ENCODE results near the gene HLA-DQB1. TPM values are rescaled to one million over a fixed set of nuclear protein-coding genes. Genes with fewer than 3 reads are reported as not detected.
"Not testable (repeated sequence)": the region's sequence is repeated elsewhere in the genome, so short reads cannot be mapped to it uniquely, and the experiment has no call there.

The HLA-DQB1 gene
- polyA plus RNA-seq, 4 donors, result 3.8 to 11.9 (median 7.3) TPM

DNA sequence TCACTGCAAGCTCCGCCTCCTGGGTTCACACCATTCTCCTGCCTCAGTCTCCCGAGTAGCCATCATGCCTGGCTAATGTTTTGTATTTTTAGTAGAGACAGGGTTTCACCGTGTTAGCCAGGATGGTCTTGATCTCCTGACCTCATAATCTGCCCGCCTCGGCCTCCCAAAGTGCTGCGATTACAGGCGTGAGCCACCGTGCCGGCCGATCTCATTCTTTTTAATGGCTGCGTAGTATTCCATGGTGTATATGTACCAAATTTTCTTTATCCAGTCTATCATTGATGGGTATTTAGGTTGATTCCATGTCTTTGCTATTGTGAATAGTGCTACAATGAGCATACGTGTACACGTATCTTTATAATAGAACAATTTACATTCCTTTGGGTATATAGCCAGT lies 36.7 kb downstream of the HLA-DQB1 start:
- DNase-seq (ENCODE audit: low read depth in 4 of 4, low spot score in 2 of 4), result not testable (repeated sequence)

DNA sequence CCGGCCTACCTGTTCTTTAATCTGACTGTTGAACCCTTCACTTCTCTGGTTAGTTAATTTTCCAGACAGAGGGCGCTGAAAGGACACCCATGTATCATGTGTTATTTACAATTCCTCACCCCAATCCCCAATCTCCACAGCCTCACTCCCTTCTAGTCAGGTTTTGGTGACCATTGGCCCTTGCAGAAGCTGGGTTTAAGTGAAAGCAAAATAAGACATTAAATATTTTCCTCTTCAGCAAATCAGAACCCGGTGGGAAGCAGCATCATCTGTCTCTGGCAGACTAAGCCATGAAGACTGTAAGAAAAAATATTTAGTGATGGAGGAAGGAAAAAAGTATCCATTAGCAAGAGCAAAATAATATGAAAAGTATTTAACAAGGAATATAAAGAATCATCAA lies 38.6 kb downstream of the HLA-DQB1 start:
- no peak for DNase-seq (ENCODE audit: low read depth in 4 of 4, low spot score in 2 of 4)

DNA sequence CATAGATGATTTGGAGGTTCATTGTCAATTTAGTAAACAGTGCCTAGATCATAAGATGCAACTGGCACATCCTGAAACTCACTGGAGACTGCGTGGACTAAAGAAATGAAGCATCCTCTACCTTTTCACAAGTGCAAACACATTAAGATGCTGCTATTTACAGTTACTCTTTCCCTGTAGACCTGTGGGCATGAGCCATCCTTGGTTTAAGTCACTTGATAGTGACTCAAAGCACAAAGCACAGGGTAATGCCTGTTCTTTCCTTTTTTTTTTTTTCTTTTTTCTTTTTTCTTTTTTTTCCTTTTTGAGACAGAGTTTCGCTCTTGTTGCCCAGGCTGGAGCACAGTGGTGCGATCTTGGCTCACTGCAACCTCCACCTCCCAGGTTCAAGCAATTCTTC lies 39.2 kb downstream of the HLA-DQB1 start:
- DNase-seq (ENCODE audit: low read depth in 4 of 4, low spot score in 2 of 4), result no peak

DNA sequence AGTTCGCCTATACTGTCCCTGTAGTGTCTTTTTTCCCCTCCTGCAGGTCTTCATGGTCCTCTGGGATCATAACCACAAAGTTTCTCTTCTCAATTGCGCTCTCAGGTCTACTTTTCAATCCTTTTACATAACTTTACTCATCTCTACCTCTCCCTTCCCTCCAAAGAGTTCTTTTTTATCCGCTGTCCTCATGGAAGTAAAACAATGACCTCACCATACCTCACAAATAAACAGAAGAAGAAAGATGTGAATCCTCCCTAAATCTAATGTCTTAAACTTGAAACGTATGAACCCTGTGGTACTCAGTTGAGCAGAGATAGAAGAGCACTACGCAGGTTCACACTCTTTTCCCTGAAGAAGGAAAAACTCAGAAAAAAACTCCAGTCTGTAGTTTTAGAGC lies 41.3 kb downstream of the HLA-DQB1 start:
- DNase-seq (ENCODE audit: low read depth in 4 of 4, low spot score in 2 of 4), result no peak

DNA sequence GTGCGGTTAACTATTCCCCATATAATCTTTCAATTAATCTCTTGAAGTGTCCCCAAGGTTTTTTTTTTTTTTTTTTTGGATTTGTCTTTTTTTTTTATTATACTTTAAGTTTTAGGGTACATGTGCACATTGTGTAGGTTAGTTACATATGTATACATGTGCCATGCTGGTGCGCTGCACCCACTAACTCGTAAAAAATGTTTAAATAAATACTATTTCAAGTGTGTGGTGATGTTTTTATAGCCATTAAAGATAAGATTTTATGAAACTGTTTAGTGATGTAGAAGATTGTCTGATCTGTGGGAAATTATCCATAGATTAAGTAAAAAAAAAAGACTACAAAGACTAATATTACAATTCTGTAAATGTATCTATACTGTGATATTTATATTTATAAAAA lies 41.9 kb downstream of the HLA-DQB1 start:
- no peak for DNase-seq (ENCODE audit: low read depth in 4 of 4, low spot score in 2 of 4)

DNA sequence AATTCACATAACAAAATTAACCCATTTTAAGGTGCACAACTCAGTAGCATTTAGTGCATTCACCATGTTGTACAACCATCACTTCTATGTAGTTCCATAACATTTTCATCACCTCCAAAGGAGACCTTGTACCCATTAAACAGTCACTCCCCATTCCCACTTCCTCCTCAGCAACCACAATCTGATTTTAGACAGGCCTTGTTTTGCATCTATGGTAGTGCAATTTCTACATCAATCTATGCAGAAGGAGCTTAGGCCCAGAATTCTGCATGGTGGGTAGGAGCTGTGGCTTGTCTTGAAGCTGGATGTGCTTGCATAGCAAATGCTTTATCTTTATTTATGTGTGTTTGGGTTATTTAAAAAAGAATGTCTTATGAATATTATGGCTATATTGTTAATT lies 42.8 kb downstream of the HLA-DQB1 start:
- DNase-seq (ENCODE audit: low read depth in 4 of 4, low spot score in 2 of 4), result no peak

DNA sequence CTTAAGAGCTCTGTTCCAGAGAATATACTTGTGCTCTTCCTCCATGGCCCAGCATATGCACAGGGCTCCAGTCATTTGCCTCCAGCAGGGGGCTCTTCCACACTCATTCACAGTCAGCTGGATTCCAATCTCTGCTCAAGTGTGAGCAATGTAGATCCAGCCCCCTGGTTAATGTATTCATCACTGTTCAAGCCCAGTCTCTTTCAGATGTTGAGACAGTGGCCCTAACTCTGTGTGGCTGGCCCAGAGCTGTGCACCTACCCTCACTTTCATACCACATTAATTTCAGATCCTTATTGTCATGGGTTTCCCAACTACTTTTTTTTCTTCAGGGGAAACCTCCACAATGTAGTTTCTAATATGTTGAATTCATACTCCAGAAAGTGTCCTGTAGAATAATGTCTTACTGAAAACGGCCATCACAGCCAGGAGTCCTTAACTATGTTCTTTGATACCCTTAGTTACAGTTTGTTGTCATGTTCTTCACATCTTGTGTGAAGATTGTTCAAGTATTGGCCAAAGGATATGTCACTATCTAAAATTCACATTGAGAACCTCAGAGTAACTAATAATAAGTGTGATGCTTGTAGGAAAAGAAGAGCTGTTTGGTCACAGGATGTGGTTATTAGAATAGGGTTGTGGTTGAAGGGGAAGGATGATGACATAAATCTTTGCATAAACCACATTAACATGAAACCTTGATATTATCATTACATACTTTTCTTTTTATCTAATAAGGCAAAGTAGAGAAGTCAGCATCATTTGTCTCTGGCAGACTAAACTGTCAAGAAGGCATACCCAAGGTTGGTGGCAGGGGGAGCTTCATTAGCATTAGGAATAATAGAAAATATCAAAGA lies 43.7 kb downstream of the HLA-DQB1 start:
- DNase-seq (ENCODE audit: low read depth in 4 of 4, low spot score in 2 of 4), result no peak

DNA sequence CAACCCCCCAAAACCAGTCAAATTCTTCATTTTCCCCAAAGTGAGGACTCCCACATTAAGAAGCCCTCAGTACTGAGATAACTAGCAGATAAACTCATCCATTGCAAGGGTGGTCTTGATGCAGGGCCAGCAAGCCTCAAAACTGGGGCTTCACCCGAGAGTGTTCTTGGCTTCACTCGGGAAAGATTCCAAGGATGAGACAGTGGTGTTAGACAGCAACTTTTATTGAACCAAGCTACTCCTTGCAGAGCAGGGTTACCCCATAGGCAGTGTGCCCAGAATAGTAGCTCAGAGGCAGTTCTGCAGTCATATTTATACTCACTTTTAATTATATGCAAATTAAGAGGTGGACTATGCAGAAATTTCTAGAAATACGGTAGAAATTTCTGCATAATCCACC lies 45.1 kb downstream of the HLA-DQB1 start:
- DNase-seq (ENCODE audit: low read depth in 4 of 4, low spot score in 2 of 4), result no peak

DNA sequence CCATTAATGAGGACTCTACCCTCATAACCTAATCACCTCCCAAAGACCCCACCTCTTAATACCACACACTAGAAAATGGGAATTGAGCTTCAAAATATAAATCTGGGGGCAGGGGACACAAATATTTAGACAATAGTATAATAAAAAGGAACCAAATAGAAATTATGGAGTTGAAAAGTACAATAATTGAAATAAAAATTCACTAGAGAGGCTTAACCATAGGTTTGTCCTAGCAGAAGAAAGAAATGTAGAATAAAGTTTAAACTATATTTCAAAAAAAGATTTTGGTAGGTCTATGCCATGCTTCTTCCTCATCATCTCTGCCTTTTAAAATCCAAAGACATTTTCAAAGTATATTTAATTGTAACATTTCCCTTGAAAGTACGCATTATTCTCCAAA lies 48.7 kb downstream of the HLA-DQB1 start:
- no peak for DNase-seq (ENCODE audit: low read depth in 4 of 4, low spot score in 2 of 4)

DNA sequence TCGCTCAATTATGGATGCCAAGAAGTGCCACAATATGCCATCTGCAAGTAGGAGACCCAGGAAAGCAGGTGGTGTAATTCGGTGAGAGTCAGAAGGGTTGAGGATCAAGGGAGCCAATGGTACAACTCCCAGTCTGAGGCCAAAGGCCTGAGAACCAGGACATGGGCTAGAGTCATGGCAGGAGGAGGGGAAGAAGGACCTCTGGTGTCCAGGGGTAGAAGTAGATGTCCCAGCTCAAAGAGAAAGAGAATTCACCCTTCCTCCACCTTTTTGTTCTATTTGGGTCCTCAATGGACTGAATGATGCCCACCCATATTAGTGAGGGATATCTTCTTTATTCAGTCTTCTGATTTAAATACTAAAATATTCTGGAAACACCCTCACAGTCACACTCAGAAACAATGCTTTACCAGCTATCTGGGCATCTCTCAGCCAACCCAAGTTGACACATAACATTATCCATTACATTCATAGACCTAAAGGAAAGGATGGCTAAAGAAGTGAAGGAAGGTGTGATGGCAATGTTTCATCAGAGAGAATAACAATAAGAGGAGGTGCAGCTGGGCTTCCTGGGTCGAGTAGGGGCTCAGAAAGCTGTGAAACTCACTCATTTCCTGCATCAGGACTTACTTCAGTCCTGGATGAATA lies 50.4 kb downstream of the HLA-DQB1 start:
- DNase-seq (ENCODE audit: low read depth in 4 of 4, low spot score in 2 of 4), result no peak

DNA sequence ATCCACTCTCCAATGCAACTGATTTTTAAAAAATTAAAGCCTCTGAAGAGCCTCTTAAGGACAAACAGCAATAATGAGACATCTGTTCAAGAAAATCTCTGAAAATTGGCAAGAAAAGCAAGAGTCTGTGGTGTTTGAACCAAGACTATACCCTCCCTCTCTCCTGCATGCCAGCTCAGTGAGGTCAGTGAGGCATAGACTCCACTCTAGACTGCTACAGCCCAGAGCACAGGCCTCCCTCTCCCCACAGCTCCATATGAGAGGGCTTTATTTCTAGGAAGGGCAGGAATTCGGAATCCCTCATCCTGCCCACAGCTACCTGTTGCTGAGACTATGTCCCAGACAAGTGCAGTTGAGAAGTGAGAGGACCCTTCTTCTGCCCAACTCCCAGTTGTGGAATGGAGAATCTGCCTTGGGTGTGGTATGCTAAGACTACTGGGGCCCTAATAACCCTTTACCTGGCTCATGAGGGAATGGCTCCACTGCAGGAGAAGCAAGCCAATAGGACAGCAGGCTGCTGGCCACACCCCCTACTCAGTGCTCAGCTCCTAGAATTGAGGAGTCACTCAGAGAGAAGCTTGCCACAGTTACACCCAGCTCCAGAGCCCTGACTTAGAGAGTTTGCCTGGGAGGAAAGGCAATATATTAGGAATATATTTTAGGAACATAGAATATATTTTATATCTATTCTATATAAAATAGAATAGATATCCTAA lies 51.9 kb downstream of the HLA-DQB1 start:
- no peak for DNase-seq (ENCODE audit: low read depth in 4 of 4, low spot score in 2 of 4)

DNA sequence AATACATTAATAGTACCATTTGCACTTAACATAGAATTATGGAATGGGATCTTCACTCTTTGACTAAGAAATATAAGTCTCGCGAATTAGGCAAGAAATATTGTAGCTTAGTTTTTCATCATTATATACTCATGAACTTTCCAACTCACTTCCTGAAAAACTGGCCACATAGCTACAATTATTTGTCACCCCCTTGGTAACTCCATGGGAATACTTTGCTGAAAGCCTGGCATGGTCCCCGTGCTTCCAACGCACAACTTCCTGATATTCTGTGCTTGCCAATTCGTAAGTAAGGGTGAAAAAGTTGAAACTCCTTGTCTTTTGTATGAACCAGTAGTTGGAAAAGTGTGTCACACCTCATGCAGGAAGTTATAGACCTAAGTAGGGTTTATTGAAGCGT lies 53.0 kb downstream of the HLA-DQB1 start:
- no peak for DNase-seq (ENCODE audit: low read depth in 4 of 4, low spot score in 2 of 4)

DNA sequence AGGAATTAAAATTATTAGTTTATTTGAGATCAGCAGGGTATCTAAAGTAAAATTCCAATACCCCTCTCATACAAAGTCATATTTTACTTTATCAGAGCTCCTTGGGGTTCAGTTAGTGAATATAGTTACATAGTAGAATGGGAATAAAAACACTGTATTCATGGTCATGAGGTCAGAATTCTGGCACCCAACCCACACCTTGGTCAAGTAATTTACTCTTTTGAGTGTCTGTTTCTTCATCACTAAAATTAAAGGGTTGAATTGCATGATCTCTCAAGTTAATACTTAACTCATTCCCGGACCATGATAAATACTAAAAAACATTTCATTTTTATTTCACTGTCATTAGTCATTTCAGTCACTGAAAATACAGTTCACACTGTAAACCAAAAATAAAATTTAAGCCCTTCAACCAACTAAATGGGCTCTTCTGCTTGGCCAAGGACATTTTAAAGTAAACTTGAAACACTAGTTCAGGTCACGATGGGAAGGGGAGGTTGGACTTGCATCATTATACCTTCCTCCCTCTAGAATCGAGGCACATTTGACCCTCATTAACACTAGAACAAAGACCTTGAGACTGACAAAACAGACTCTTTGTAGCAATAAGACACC lies 55.7 kb downstream of the HLA-DQB1 start:
- DNase-seq (ENCODE audit: low read depth in 4 of 4, low spot score in 2 of 4), result no peak

DNA sequence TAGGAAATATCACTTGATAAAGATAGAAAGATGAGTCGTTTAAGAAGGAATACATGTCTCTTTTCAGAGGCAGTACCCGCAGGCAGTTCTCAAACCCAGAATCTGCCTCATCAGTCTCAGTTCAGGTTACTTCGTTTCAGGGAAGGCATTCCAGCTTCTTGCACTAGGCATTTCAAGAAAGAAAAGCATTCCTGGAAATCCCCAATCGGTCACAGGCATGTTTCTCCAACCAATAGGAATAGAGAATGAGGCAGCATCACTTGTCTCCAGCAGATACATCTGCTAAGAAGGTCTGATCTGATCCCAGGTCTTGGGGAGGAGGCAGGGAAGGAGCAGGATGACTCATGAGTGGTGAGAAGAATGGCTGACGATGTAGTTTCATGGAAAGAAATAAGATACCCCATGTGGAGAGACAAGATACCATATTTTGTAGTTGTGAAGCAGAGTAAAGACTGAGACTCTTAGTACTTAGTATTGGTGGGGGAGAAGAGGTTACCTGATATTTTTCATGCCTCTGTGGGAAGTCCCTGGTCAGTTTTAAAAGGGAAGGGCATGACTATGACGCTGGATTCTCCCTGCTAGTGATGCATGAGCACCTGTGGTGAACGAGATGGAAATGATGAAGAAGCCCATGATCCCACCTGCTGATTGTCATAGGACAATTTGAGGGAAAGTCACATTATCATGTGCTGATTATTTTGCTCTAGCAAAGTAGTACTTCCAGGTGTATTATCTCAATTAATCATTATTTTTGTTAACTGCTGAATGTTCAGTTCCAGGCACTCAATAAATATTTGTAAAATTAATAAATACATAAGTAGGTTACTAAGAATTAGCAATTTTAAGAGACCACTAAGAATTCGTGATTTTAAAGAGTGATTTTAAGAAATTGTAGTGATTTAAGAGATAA lies 56.5 kb downstream of the HLA-DQB1 start:
- DNase-seq (ENCODE audit: low read depth in 4 of 4, low spot score in 2 of 4), result peak; percentile 72 to 82 (median 79)

Other genes with a start within 250 kb of the HLA-DQB1 start
- 100 to 1,000 TPM in 1 of 4 donors, 10 to 100 TPM in 3; 52.7 to 119 (median 80.0) TPM for gene HLA-DRA, start 226.8 kb downstream of the HLA-DQB1 start, polyA plus RNA-seq (ENCODE audit: insufficient read length in 4 of 4)
- 10 to 100 TPM in 3 of 4 donors, 1 to 10 TPM in 1; 8.3 to 46.3 (median 13.8) TPM for gene HLA-DRB5, start 136.4 kb downstream of the HLA-DQB1 start, polyA plus RNA-seq (ENCODE audit: insufficient read length in 4 of 4)
- 10 to 100 TPM; 23.8 to 58.8 (median 50.9) TPM for gene HLA-DRB1, start 76.8 kb downstream of the HLA-DQB1 start, polyA plus RNA-seq (ENCODE audit: insufficient read length in 4 of 4)
- 1 to 10 TPM; 2.6 to 5.7 (median 3.8) TPM for gene HLA-DQA1, start 29.3 kb downstream of the HLA-DQB1 start, polyA plus RNA-seq (ENCODE audit: insufficient read length in 4 of 4)
- under 1 TPM in 2 of 4 donors, not detected in 2; 0.16 to 0.21 TPM for gene HLA-DQA2, start 74.7 kb upstream of the HLA-DQB1 start, polyA plus RNA-seq (ENCODE audit: insufficient read length in 4 of 4)
- 1 to 10 TPM in 3 of 4 donors, not detected in 1; 1.0 to 1.6 (median 1.2) TPM for gene HLA-DQB2, start 96.9 kb upstream of the HLA-DQB1 start, polyA plus RNA-seq (ENCODE audit: insufficient read length in 4 of 4)
- under 1 TPM in 3 of 4 donors, not detected in 1; 0.14 to 0.21 (median 0.17) TPM for gene HLA-DOB, start 150.3 kb upstream of the HLA-DQB1 start, polyA plus RNA-seq (ENCODE audit: insufficient read length in 4 of 4)
- 10 to 100 TPM; 12.6 to 17.4 (median 13.1) TPM for gene TAP2, start 172.1 kb upstream of the HLA-DQB1 start, polyA plus RNA-seq (ENCODE audit: insufficient read length in 4 of 4)
- gene PSMB8, start 177.4 kb upstream of the HLA-DQB1 start, polyA plus RNA-seq (ENCODE audit: insufficient read length in 4 of 4), result 10 to 100 TPM; 17.9 to 27.3 (median 24.3) TPM
- 10 to 100 TPM in 3 of 4 donors, 1 to 10 TPM in 1; 9.2 to 11.9 (median 11.8) TPM for gene TAP1, start 187.0 kb upstream of the HLA-DQB1 start, polyA plus RNA-seq (ENCODE audit: insufficient read length in 4 of 4)
- gene PSMB9, start 187.5 kb upstream of the HLA-DQB1 start, polyA plus RNA-seq (ENCODE audit: insufficient read length in 4 of 4), result 1 to 10 TPM; 4.4 to 8.4 (median 7.7) TPM